ENCODE results near the gene CCDC57. TPM values are rescaled to one million over a fixed set of nuclear protein-coding genes. Genes with fewer than 3 reads are reported as not detected.
A peak's percentile ranks its signal among the peaks of the same experiment; 100 is the strongest.

The CCDC57 gene
- total RNA-seq, 1 experiment from 2014 or later = 140 TPM

GRCh38 chr17:82056729-82057621 is 155.7 kb downstream of the CCDC57 start:
- TF ChIP-seq CTCF (conservative IDR thresholded peaks at IDR 0.05) (no peak), EZH2 (IDR thresholded peaks at IDR 0.05; ENCODE audit: low read depth) (no peak)
- Histone ChIP-seq H3K27ac (no peak overlapping the region), H3K9me2 (ENCODE audit: insufficient read depth) (no peaks in the 10 kb centered on the region), H3F3A (ENCODE audit: insufficient read depth, low read depth) (no peaks in the 10 kb centered on the region), H3K4me2 (no peak overlapping the region), H2AFZ (no peak overlapping the region), H3K4me1 (replicated peaks; ENCODE audit: insufficient read depth) (no peaks in the 10 kb centered on the region), H4K20me1 (ENCODE audit: insufficient read depth) (no peaks in the 10 kb centered on the region), H3K27me3 (ENCODE audit: insufficient read depth, low read depth) (no peaks in the 10 kb centered on the region), H3K79me2 (ENCODE audit: low read depth) (peaks cover 13% of the 10 kb centered on the region), H3K4me3 (no peak overlapping the region), H3K36me3 (ENCODE audit: low read depth) (no peaks in the 10 kb centered on the region), H3K9me3 (ENCODE audit: insufficient read depth, low read depth) (no peaks in the 10 kb centered on the region)
- ChIA-PET POLR2A (ENCODE audit: unreplicated experiment) (no interaction called here), CTCF (no interaction called here)
- TSS peak; percentile 20 for BruUV-seq (replicated peaks)
- intact Hi-C loops (cut with micrococcal nuclease; ENCODE audit: unreplicated experiment) = no loop called here
- DNase-seq = no peak

DNA sequence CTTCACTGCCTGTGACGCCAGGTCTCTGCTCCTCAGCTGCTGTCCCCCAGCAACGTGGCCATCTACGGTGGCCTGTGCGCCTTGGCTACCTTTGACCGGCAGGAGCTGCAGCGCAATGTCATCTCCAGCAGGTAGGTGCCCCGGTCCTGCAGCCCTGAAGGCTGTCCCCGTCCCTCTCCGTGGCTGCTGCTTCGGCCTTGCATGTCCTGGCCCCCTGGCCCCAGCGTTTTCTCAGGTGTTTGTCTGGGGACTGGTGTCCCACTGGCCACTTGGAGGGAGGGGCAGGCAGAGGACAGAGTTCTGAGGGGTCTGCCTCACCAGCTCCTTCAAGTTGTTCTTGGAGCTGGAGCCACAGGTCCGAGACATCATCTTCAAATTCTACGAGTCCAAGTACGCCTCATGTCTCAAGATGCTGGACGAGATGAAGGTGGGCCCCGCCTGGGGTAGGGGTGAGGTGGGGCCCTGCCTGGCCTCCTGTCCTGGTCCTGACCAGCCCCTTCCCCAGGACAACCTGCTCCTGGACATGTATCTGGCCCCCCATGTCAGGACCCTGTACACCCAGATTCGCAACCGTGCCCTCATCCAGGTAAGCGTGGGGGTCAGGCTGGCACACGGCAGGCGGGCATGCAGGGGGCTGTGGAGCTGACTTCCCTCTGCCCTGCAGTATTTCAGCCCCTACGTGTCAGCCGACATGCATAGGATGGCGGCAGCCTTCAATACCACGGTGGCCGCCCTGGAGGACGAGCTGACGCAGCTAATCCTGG is 156.5 kb downstream of the CCDC57 start:
- Histone ChIP-seq H3K79me2 (ENCODE audit: low read depth) (peaks cover 13% of the 10 kb centered on the region), H3K9me2 (ENCODE audit: insufficient read depth) (no peaks in the 10 kb centered on the region), H3K36me3 (ENCODE audit: low read depth) (no peaks in the 10 kb centered on the region), H3K4me1 (replicated peaks; ENCODE audit: insufficient read depth) (no peaks in the 10 kb centered on the region), H4K20me1 (ENCODE audit: insufficient read depth) (no peaks in the 10 kb centered on the region), H3K4me3 (no peak overlapping the region), H3F3A (ENCODE audit: insufficient read depth, low read depth) (no peaks in the 10 kb centered on the region), H3K9me3 (ENCODE audit: insufficient read depth, low read depth) (no peaks in the 10 kb centered on the region), H3K4me2 (no peak overlapping the region), H3K27me3 (ENCODE audit: insufficient read depth, low read depth) (no peaks in the 10 kb centered on the region), H2AFZ (no peak overlapping the region), H3K27ac (no peak overlapping the region)
- no TSS peak for BruUV-seq (replicated peaks)
- intact Hi-C loops (cut with micrococcal nuclease; ENCODE audit: unreplicated experiment) = no loop called here
- CTCF ChIA-PET = no interaction called here
- DNase-seq = no peak
- TF ChIP-seq EZH2 (IDR thresholded peaks at IDR 0.05; ENCODE audit: low read depth) = no peak
- no peak for TF ChIP-seq CTCF (conservative IDR thresholded peaks at IDR 0.05)
- POLR2A ChIA-PET (ENCODE audit: unreplicated experiment) = no interaction called here

- H3F3A ChIP-seq (ENCODE audit: insufficient read depth, low read depth) = no peaks in the 10 kb centered on the region
- no peak for TF ChIP-seq EZH2 (IDR thresholded peaks at IDR 0.05; ENCODE audit: low read depth)
- TF ChIP-seq CTCF (conservative IDR thresholded peaks at IDR 0.05) = no peak
- ChIA-PET POLR2A (ENCODE audit: unreplicated experiment) (no interaction called here), CTCF (no interaction called here)
- intact Hi-C loops (cut with micrococcal nuclease; ENCODE audit: unreplicated experiment) = no loop called here
- no peak overlapping the region for H3K4me3 ChIP-seq
- H2AFZ ChIP-seq = no peak overlapping the region
- no peak overlapping the region for H3K27ac ChIP-seq
- H3K27me3 ChIP-seq (ENCODE audit: insufficient read depth, low read depth) = no peaks in the 10 kb centered on the region
- H3K4me2 ChIP-seq = no peak overlapping the region
- no peaks in the 10 kb centered on the region for H4K20me1 ChIP-seq (ENCODE audit: insufficient read depth)
- no peaks in the 10 kb centered on the region for H3K9me3 ChIP-seq (ENCODE audit: insufficient read depth, low read depth)
- no peaks in the 10 kb centered on the region for H3K36me3 ChIP-seq (ENCODE audit: low read depth)
- H3K79me2 ChIP-seq (ENCODE audit: low read depth) = peaks cover 13% of the 10 kb centered on the region
- H3K4me1 ChIP-seq (replicated peaks; ENCODE audit: insufficient read depth) = no peaks in the 10 kb centered on the region
- no peaks in the 10 kb centered on the region for H3K9me2 ChIP-seq (ENCODE audit: insufficient read depth)
- no TSS peak for BruUV-seq (replicated peaks)
- DNase-seq = no peak
These were observed 157.3 kb downstream of the CCDC57 start for GRCh38 chr17:82055023-82055964.

All from PC-9 (cell line).